ENCODE measurements around the gene IGLL1.

Gene IGLL1

GRCh38 chr22:23526596-23527316, 53.3 kb downstream of the IGLL1 start:
- no peak for TF ChIP-seq CTCF (IDR thresholded peaks at IDR 0.05; ENCODE audit: poor library complexity, severe bottlenecking)
- Histone ChIP-seq H3K9me3 (ENCODE audit: severe bottlenecking) (no peaks in the 10 kb centered on the region), H3K27me3 (ENCODE audit: insufficient read depth, poor library complexity, severe bottlenecking) (no peaks in the 10 kb centered on the region), H3K4me1 (ENCODE audit: insufficient read depth, poor library complexity, severe bottlenecking) (no peaks in the 10 kb centered on the region), H3K36me3 (ENCODE audit: low read depth) (no peaks in the 10 kb centered on the region), H3K4me3 (ENCODE audit: severe bottlenecking) (no peak overlapping the region), H3K27ac (ENCODE audit: poor library complexity, severe bottlenecking) (no peak overlapping the region)
- DNase-seq (ENCODE audit: low spot score) (no peak), ATAC-seq (ENCODE audit: low read depth) (no peak)

DNA sequence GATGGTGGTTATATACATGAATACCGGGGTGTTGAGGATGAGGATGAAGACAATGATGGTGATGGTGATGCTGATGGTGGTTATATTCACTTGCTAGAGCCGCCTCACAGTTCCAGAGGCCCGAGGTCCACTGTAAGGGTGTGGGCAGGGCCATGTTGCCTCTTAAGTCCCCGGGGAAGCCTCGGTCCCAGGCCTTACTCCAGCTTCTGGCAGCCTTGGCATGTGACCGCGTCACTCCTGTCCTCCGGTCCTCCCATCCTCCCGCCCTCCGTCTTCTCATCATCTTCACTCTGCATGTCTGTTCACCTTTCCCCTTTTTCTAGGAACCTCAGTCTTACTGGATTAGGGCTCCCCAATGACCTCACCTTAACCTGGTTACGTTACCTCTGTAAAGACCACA, 54.6 kb downstream of the IGLL1 start:
- TF ChIP-seq CTCF (IDR thresholded peaks at IDR 0.05; ENCODE audit: poor library complexity, severe bottlenecking) = no peak
- DNase-seq (ENCODE audit: low spot score) (no peak), ATAC-seq (ENCODE audit: low read depth) (no peak)
- Histone ChIP-seq H3K27me3 (ENCODE audit: insufficient read depth, poor library complexity, severe bottlenecking) (peaks cover 4% of the 10 kb centered on the region), H3K4me3 (ENCODE audit: severe bottlenecking) (no peak overlapping the region), H3K9me3 (ENCODE audit: severe bottlenecking) (no peaks in the 10 kb centered on the region), H3K27ac (ENCODE audit: poor library complexity, severe bottlenecking) (no peak overlapping the region), H3K4me1 (ENCODE audit: insufficient read depth, poor library complexity, severe bottlenecking) (no peaks in the 10 kb centered on the region), H3K36me3 (ENCODE audit: low read depth) (no peaks in the 10 kb centered on the region)

DNA sequence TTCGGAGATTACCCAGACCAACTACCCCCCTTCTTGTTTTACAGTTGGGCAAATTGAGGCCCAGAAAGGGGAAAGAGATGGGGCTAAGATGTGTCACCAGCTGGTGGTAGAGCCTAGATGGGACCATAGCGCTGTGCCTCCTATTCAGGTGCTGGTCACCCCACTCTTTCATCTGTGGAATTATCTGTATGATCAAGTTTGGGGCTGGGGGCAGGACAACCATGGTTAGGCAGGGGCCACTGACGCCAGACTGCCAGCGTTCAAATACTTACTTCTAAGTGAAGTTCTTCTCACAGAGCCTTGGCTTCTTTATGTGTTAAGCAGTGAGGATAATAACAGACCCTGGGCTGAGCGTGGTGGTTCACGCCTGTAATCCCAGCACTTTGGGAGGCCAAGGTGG, 55.9 kb downstream of the IGLL1 start:
- no peak overlapping the region for H3K27ac ChIP-seq (ENCODE audit: poor library complexity, severe bottlenecking)
- no peak for TF ChIP-seq CTCF (IDR thresholded peaks at IDR 0.05; ENCODE audit: poor library complexity, severe bottlenecking)
- H3K9me3 ChIP-seq (ENCODE audit: severe bottlenecking) = no peaks in the 10 kb centered on the region
- ATAC-seq (ENCODE audit: low read depth) = no peak
- peaks cover 4% of the 10 kb centered on the region for H3K27me3 ChIP-seq (ENCODE audit: insufficient read depth, poor library complexity, severe bottlenecking)
- H3K4me1 ChIP-seq (ENCODE audit: insufficient read depth, poor library complexity, severe bottlenecking) = no peaks in the 10 kb centered on the region
- no peak for DNase-seq (ENCODE audit: low spot score)
- H3K36me3 ChIP-seq (ENCODE audit: low read depth) = no peaks in the 10 kb centered on the region
- H3K4me3 ChIP-seq (ENCODE audit: severe bottlenecking) = no peak overlapping the region

DNA sequence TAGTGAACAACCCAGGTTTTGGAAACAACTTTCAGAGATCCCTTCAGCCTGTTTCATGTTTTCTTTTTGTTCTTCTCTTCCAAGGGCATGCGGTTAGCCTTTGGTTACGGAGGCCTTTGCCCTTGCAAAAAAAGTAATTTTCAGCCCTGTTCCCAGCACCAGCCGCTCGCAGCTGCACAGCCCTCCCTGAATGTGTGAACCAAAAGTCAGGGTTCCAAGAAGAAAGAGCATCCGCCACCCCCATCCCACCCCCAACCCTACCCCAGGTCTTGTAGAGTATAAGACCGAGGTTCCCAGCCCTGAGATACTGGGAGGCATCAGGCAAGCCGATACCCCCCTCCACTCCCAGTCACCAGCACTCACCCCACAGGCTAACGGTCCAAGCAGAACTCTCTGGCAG, 56.4 kb downstream of the IGLL1 start:
- H3K9me3 ChIP-seq (ENCODE audit: severe bottlenecking) = no peaks in the 10 kb centered on the region
- H3K36me3 ChIP-seq (ENCODE audit: low read depth) = no peaks in the 10 kb centered on the region
- H3K4me3 ChIP-seq (ENCODE audit: severe bottlenecking) = no peak overlapping the region
- H3K27ac ChIP-seq (ENCODE audit: poor library complexity, severe bottlenecking) = no peak overlapping the region
- ATAC-seq (ENCODE audit: low read depth) (no peak), DNase-seq (ENCODE audit: low spot score) (peak; percentile 25)
- no peaks in the 10 kb centered on the region for H3K4me1 ChIP-seq (ENCODE audit: insufficient read depth, poor library complexity, severe bottlenecking)
- H3K27me3 ChIP-seq (ENCODE audit: insufficient read depth, poor library complexity, severe bottlenecking) = peaks cover 4% of the 10 kb centered on the region
- no peak for TF ChIP-seq CTCF (IDR thresholded peaks at IDR 0.05; ENCODE audit: poor library complexity, severe bottlenecking)
